Activated CD4-positive, alpha-beta T cell treated with anti-CD3 and anti-CD28 coated beads, Interleukin-2, Interleukin-6, amounts not matched to agents 100 ng/mL and 50 ng/mL, durations not matched to agents 16 hours and 8 hours (primary cell): ENCODE results near the gene MSH4.
"Not testable (repeated sequence)": the region's sequence is repeated elsewhere in the genome, so short reads cannot be mapped to it uniquely, and the experiment has no call there.

Source experiments
- DNase-seq: peaks from one replicate; pipeline ENCODE4 v3.0.0-alpha.2; 2020

Gene MSH4

GRCh38 chr1:75797606-75798216, 1.0 kb downstream of the MSH4 start:
- no peak for DNase-seq

DNA sequence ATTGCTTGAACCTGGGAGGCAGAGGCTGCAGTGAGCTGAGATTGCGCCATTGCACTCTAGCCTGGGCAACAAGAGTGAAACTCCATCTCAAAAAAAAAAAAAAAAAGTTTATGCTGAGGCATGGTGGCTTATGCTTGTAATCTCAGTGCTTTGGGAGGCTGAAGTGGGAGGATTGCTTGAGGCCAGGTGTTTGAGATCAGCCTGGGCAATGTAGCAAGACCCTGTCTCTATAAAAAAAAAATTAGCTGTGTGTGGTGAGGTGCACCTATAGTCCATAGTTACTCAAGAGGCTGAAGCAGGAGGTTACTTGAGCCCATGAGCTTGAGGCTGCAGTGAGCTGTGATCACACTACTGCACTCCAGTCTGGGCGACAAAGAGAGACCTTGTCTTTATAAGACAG, 4.8 kb downstream of the MSH4 start:
- DNase-seq = not testable (repeated sequence)

GRCh38 chr1:75808921-75809320, 12.2 kb downstream of the MSH4 start:
- no peak for DNase-seq

GRCh38 chr1:75810113-75810512, 13.4 kb downstream of the MSH4 start:
- DNase-seq = not testable (repeated sequence)

- DNase-seq = no peak
Observed at GRCh38 chr1:75811211-75811981, 14.7 kb downstream of the MSH4 start.

- DNase-seq = no peak
Observed at GRCh38 chr1:75812065-75812464, 15.4 kb downstream of the MSH4 start.

DNA sequence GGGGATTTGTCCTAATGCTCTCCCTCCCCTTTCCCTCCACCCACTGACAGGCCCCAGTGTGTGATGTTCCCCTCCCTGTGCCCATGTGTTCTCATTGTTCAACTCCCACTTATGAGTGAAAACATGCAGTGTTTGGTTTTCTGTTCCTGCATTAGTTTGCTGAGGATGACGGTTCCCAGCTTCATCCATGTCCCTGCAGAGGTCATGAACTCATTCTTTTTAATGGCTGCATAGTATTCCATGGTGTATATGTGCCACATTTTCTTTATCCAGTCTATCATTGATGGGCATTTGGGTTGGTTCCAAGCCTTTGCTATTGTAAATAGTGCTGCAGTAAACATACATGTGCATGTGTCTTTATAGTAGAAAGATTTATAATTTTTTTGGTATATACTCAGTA, 26.9 kb downstream of the MSH4 start:
- DNase-seq = not testable (repeated sequence)

DNA sequence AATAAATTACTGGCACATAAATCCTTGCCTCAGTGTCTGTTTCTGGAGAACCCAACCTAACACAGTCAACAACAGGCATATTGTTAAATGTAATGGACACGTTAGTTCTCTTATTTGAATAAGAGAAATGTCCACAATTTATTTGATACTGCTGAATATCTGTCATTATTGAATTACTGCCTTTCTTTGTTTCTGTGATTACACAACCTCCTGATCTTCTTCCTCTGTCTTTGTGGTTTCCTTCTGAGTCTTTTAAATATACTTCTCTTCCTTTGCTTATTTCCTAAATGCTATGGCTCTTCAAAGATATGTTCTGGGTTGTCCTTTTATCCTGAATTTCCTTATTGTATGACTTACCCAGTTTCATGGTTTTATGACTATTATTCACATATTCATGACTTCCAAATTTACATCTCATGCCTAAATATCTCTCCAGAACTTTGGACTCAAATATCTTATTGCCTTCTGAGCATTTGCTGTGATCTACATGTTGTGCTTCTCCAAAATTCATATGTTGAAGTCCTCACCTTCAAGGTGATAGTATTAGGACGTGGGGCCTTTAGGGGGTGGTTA, 39.9 kb downstream of the MSH4 start:
- no peak for DNase-seq

DNA sequence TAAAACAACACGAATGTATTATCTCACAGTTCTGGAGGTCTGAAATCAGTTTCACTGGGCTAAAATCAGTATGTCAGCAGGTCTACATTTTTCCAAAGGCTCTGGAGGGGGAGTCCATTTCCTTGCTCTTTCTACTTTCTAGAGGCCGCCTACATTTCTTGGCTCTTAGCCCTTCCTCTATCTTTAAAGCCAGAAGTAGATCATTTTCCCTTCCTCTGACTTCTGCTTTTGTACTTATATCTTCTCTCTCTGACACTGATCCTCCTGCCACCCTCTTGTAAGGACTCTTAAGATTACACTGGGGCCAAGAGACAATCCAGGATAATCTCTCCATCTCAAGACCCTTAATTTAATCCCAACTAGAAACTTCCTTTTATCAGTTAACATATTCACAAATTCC, 41.4 kb downstream of the MSH4 start:
- no peak for DNase-seq

GRCh38 chr1:75841421-75841820, 44.7 kb downstream of the MSH4 start:
- no peak for DNase-seq

- no peak for DNase-seq
Observed at GRCh38 chr1:75845576-75845975, 48.9 kb downstream of the MSH4 start.

DNA sequence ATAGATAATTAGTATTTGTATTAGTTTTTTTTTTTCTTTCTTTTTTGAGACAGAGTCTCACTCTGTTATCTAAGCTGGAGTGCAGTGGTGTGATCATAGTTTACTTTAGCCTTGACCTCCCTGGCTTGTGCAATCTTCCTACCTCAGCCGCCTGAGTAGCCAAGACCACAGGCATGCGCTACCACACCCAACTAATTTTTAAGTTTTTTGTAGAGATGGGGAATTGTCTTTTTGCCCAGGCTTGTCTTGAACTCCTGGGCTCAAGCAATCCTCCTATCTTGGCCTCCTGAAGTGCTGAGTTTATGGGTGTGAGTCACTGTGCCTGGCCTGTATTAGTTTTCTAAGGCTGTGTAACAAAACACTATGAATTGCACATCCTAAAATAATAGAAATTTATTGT, 58.3 kb downstream of the MSH4 start:
- no peak for DNase-seq

GRCh38 chr1:75855734-75856133, 59.1 kb downstream of the MSH4 start:
- DNase-seq = no peak

DNA sequence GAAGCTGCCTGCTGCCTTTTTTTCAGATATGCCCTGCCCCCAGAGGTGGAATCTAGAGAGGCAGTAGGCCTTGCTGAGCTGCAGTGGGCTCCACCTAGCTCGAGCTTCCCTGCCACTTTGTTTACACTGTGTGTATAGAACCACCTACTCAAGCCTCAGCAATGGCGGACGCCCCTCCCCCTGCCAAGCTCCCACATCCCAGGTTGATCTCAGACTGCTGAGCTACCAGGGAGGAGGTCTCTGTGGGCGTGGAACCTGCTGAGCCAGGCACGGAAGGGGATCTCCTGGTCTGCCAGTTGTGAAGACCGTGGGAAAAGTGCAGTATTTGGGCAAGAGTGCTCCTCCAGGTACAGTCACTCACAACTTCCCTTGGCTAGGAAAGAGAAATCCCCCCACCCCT, 65.1 kb downstream of the MSH4 start:
- no peak for DNase-seq

DNA sequence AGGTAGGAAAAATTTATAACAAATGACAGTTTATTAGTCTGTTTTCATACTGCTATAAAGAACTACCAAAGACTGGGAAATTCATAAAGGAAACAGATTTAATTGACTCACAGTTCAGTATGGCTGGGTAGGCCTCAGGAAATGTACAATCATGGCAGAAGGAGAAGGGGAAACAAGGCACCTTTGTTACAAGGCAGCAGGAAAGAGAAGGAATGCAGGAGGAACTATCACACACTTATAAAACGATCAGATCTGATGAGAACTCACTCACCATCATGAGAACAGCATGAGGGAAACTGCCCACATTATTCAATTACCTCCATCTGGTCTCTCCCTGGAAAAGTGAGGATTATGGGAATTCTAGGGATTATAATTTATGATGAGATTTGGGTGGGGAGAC, 74.3 kb downstream of the MSH4 start:
- no peak for DNase-seq

GRCh38 chr1:75879985-75880384, 83.3 kb downstream of the MSH4 start:
- no peak for DNase-seq

DNA sequence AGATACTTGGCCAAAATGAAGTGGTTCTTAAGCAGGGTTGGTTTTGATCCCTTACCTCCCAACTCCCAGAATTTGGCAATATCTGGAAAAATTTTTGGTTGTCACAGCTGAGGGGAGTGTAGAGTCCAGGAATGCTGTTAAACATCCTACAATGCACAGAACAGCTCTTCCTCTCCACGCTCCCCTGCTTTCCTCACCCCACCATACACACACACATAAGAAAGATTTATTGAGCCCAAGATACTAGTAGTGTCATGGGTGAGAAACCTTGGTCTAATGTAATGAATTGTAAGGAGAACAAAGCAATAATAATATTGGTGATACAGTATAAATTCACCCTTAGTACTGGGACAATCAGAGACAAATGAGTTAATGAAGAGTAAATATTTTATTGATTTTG, 87.8 kb downstream of the MSH4 start:
- DNase-seq = no peak

- no peak for DNase-seq
Observed at GRCh38 chr1:75901371-75901770, 104.7 kb downstream of the MSH4 start.

GRCh38 chr1:75908717-75909152, 112.1 kb downstream of the MSH4 start:
- DNase-seq = peak; percentile 7

GRCh38 chr1:75916834-75917233, 120.2 kb downstream of the MSH4 start:
- DNase-seq = no peak

DNA sequence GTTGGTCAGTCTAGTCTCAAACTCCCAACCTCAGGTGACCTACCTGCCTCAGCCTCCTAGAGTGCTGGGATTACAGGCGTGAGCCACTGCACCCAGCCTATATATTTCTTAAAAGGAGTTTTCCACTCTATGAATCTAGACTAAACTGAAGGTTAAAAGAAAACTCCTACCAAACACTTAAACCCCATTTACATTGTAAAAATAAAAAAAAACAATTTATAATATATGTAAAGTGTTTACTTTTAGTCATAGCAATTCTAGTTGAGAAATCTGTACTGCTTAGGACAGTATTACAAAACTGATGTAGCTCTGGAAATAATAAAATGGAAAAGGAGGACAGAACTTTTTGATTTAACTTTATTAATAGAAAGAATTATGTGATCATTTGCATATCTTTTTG, 126.0 kb downstream of the MSH4 start:
- no peak for DNase-seq

DNA sequence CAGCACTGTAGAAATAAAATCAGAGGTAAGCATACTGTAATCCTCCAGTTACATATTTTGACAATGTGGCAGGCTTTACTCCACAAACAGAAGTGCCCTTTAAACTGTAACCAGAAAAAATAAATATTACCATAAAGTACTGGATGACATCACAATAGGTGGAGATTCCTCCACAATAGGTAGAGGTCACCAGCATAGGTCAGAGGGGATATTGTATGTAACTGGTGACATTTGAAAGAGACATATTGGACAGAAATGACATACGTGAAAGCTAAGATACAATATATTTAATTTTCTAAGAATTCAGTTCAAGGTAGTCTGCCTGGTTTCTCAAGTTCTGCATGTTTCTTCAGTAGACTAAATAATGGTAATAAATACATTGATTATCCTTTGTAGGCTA, 135.6 kb downstream of the MSH4 start, which contains the start of gene ASB17:
Gene ASB17, minus strand, starts transcription at position 101 of the 400 bp plus-strand sequence. CDS start 113 bp downstream, outside the sequence.
- no peak for DNase-seq

DNA sequence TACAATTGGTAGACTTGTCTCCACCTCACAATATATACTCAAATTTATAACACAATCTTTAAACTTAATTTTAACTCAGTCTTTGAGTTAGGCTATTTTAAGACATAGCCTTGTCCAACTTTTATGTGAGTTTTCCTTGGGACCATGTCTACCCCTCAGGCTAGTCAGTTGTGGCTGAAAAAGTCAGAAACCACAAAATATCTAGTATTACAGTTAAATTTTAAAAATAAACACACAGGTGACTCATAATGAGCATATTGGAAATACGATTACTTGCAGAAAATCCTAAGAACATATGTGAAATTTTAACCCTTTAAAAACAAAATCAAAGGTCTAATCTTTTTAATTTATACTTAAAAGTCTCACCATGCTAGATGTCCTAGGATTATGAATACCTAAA, 140.4 kb downstream of the MSH4 start:
- DNase-seq = no peak

- not testable (repeated sequence) for DNase-seq
Observed at GRCh38 chr1:75943037-75943436, 146.4 kb downstream of the MSH4 start.
